Stomach smooth muscle (tissue), 2 donors: ENCODE results near the gene FAM149A.

Experiments
- H3K27ac ChIP-seq: one replicate; pipeline ENCODE4 v1.7.0; 2013; ENCODE audit warnings: mild to moderate bottlenecking, low read length, inconsistent platforms
- H3K27me3 ChIP-seq, 2 donors: one replicate each; pipeline ENCODE4 v1.7.0; 2013; ENCODE audit warnings: low read length in 2 of 2; ENCODE audit not compliant: insufficient read depth in 2 of 2, control insufficient read depth in 1 of 2
- H3K36me3 ChIP-seq, 2 donors: one replicate each; pipeline ENCODE4 v1.7.0; 2013; ENCODE audit warnings: low read length in 2 of 2; ENCODE audit not compliant: control insufficient read depth in 2 of 2, insufficient read depth in 2 of 2
- H3K4me1 ChIP-seq: one replicate; pipeline ENCODE4 v1.7.0; 2013; ENCODE audit warnings: low read length; ENCODE audit not compliant: control insufficient read depth, insufficient read depth
- H3K4me3 ChIP-seq, 2 donors: one replicate each; pipeline ENCODE4 v1.7.0; 2013; ENCODE audit warnings: low read length in 2 of 2
- H3K9ac ChIP-seq, 2 donors: one replicate each; pipeline ENCODE4 v1.7.0; 2013; ENCODE audit warnings: low read length in 2 of 2, mild to moderate bottlenecking in 1 of 2
- H3K9me3 ChIP-seq, 2 donors: one replicate each; pipeline ENCODE4 v1.7.0; 2013; ENCODE audit warnings: low read length in 2 of 2; ENCODE audit not compliant: control insufficient read depth in 2 of 2
- donor health status: healthy.
- donor health status: Pancreatic carcinoma.

FAM149A gene

DNA sequence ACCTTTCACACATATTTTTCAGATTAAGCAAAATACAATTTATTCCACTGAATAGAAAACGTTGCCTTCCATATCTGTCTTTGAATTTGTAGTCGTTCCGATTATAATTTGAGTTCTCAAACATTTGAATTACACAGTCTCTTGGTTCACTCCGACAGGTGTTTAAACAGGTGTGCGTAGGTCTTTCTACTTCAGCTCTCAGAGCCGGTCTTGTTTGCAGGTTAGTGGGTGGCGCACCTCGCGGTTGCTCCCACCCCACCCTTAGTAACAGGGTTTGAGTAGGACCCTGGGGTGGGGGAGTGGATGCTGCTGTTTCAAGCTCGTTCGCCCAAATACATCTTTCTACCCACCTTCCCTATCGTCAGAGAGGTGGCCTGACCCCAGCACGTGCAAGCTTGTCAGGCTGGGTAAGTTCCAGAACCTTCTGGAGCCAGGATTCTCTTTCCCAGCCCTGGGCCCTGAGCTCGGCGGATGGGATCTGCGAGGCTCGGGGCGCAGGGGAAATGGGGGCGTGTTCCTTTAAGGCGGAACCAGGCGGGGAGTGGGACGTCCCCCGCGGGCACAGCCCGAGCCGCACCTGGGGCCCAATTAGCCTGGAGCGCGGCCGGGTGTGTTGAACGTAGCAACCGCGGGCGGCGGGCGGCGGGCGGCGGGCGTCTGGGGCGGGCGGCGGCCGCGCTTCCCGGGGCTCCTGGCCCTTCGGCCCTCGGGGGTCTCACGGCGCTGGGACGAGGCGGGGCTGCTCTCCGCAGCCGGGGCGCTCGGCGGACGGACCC is at the start of gene FAM149A:
FAM149A (plus strand) TSS at position 591 of the 776 bp plus-strand sequence.
- Histone ChIP-seq H3K36me3 (no peaks in the 10 kb centered on the region), H3K27me3 (no peaks in the 10 kb centered on the region), H3K9me3 (no peaks in the 10 kb centered on the region), H3K4me1 (peaks cover 4% of the 10 kb centered on the region), H3K9ac (peak within 1 kb of the TSS; percentile 42 to 72), H3K27ac (no peak within 1 kb of the TSS), H3K4me3 (peak within 1 kb of the TSS; percentile 65 to 77)

DNA sequence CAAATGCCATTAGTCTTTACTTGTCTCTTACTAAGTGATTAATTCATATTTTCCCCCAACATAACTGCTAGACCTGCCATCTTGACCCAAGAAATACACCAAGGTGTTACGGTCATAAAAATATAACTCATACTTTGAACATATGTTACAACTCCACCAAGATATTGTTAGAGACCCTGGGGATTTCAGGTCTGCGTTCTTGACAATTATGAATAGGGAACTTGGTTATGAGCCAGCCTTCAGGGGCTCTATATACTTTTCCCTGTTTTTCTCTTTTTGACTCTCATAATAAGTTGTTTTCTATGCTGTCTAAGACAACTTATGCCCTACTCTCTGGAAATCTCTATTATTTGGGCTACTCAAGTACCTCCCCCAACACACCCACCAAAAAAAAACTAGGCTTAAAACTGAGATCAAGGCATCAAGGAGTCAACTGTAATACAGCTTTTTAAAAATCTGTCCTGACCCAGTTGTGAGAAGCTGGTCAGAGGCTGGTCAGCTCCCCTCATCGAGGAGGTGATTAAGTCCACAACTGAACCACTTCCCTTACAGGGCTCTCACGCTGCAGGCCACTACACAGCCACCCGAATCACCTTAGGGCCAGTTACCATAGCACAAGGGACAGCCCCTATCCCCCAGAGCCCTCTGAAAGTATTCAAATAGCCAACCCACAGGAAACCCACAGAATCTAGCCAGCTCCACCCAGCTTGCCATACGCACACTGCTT is 46.1 kb upstream of the FAM149A start:
- H3K4me1 ChIP-seq: no peaks in the 10 kb centered on the region
- H3K36me3 ChIP-seq: no peaks in the 10 kb centered on the region
- no peaks in the 10 kb centered on the region for H3K27me3 ChIP-seq
- H3K9ac ChIP-seq: no peak overlapping the region
- no peak overlapping the region for H3K27ac ChIP-seq
- H3K9me3 ChIP-seq: no peaks in the 10 kb centered on the region
- no peak overlapping the region for H3K4me3 ChIP-seq

DNA sequence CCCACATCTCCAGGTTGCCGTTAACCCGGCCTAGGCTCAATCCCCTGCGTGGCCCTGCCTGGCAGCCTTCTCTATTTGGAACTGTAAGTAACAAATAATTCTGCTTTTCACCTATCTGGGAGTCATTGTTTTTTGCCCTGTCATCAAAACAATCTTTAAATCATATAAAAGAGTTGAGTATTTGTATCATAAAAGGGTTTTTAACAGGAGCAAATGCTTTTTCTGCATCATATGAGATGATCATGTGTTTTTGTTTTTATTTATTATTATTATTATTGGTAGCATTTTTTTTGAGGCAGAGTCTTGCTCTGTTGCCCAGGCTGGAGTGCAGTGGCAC is 45.6 kb upstream of the FAM149A start:
- no peak overlapping the region for H3K27ac ChIP-seq
- H3K9me3 ChIP-seq: no peaks in the 10 kb centered on the region
- H3K9ac ChIP-seq: no peak overlapping the region
- no peak overlapping the region for H3K4me3 ChIP-seq
- H3K36me3 ChIP-seq: no peaks in the 10 kb centered on the region
- H3K4me1 ChIP-seq: no peaks in the 10 kb centered on the region
- no peaks in the 10 kb centered on the region for H3K27me3 ChIP-seq

DNA sequence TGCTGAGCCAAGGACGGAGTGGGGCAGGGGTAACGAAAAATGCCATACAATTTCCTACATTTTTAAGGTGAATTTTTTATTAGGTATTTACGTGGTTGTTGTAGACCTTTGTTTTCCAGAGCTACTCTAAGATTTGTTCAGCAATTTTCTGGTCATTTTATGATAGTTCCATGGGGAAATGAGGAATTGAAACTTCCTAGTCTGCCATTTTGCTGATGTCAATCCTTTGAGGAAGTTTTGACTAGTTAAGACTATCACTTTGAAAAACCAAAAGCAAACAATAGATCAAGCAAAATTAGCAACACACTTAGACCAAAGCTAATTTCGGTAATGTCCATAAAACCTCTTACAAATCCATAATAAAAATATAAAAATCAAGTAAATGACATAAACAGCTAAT is 42.6 kb upstream of the FAM149A start:
- Histone ChIP-seq H3K36me3 (no peaks in the 10 kb centered on the region), H3K4me1 (no peaks in the 10 kb centered on the region), H3K9ac (no peak overlapping the region), H3K27ac (no peak overlapping the region), H3K4me3 (no peak overlapping the region), H3K9me3 (no peaks in the 10 kb centered on the region), H3K27me3 (no peaks in the 10 kb centered on the region)

DNA sequence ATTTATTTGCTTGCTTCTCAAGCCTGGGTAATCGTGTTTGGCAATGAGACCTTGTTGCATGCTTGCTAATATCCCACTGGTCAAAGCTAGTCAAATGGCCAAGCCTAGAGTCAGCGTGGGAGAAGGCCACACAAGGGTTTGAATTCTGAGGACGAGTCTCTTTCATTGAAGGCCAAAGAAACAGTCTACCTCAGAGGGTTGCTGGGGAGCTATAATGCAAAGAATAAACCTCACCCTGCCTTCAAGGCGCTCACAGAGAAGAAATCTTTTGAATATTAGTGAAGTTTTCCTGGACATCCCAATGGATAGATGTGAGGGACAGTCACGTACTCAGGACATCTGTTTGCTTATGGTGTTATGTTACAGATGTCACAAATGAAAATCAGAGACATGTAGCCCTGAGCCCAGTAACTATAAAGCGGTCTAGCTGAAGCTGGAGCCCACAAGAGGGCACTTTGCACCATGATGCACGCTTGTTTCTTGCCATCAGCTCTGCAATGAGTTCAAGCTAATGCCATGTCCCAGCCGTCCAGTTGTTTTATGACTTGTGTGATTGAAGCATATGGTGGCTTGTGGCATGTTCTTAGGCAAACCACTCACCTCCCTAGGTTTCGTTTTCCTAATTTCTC is 36.6 kb upstream of the FAM149A start:
- H3K4me1 ChIP-seq: peaks cover 8% of the 10 kb centered on the region
- peak overlapping the region; percentile 61 to 90 for H3K9ac ChIP-seq
- no peaks in the 10 kb centered on the region for H3K27me3 ChIP-seq
- H3K36me3 ChIP-seq: no peaks in the 10 kb centered on the region
- H3K4me3 ChIP-seq: peak overlapping the region; percentile 78 to 81
- H3K27ac ChIP-seq: peak overlapping the region; percentile 58
- no peaks in the 10 kb centered on the region for H3K9me3 ChIP-seq

DNA sequence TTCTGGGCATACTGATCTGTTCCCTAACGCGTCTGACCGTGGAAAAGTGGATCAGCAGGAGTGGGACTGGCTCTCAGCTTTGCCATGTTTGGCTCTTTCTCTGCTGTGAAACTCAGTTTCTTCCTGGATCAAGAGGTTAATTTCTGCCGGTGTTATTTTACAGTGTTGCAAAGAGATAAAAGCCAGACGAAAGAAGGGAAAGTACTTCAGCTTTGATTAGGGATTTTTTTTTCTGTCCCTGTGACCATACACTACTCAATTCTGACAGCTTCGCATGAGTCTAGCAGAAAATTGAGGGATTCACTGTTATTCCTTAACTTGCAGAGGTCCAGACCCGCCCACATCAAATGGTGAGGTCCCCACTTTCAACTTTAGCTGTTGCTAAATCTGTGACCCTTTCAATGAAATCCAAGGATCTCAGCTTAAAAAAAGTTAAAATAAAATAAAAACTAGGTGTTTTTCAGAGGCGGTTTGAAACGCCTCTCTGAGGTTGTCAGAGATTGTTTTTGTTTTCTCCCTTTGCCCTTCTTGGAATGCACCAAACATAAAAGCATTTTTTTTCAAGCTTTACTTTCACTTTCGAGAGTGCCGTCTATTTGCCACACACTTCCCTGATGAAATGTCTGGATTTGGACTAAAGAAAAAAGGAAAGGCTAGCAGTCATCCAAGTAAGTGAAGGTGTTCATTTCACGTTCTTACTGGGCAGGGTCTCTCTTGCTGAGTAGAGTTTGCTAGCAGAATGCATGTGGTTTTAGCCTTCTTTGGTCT is 35.7 kb upstream of the FAM149A start, which contains the start of gene TLR3:
TLR3 (plus strand) TSS at position 576 of the 768 bp plus-strand sequence. CDS start 7,464 bp downstream, outside the sequence.
- H3K36me3 ChIP-seq: no peaks in the 10 kb centered on the region
- peak within 1 kb of the TSS; percentile 58 for H3K27ac ChIP-seq
- H3K9me3 ChIP-seq: no peaks in the 10 kb centered on the region
- no peaks in the 10 kb centered on the region for H3K27me3 ChIP-seq
- H3K9ac ChIP-seq: peak within 1 kb of the TSS; percentile 61 to 90
- H3K4me3 ChIP-seq: peak within 1 kb of the TSS; percentile 78 to 81
- H3K4me1 ChIP-seq: peaks cover 8% of the 10 kb centered on the region

DNA sequence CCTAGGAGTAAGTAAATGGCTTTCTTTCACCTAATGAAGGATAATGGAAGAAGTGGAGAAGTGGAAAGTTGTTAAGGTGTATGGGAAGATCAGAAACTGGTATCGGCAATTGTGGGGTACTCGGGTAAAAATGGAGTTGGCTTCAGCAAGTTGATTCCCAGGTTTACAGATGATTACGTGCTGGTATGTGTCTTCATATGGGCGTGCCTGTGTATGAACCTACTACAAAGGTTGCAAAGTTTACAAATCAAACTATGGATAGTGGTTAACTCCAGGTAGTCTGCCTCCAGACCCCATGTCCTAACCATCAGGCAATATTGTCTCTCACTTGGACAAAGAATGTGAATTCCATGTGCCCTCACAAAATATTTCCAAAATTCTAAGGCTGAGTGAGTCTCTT is 34.8 kb upstream of the FAM149A start:
- H3K4me1 ChIP-seq: peaks cover 8% of the 10 kb centered on the region
- H3K9ac ChIP-seq: peak overlapping the region in 1 of 2 donors; percentile 61
- no peaks in the 10 kb centered on the region for H3K27me3 ChIP-seq
- no peaks in the 10 kb centered on the region for H3K36me3 ChIP-seq
- H3K9me3 ChIP-seq: no peaks in the 10 kb centered on the region
- peak overlapping the region; percentile 78 to 81 for H3K4me3 ChIP-seq
- H3K27ac ChIP-seq: peak overlapping the region; percentile 58

DNA sequence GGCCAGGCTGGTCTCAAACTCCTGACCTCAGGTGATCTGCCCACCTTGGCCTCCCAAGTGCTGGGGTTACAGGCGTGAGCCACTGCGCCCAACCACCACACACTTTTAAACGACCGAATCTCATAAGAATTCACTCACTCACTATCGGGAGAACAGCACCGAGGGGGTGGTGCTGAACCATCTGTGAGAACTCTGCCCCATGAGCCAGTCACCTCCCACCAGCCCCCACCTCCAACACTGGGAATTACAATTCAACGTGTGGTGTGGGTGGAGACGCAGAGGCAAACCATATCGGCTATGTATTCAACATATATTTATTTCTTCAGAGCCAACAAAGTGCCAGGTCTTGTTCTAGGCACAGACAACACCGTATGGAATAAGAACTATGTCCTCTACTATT is 32.0 kb upstream of the FAM149A start:
- Histone ChIP-seq H3K36me3 (peaks cover 0 to 4% of the 10 kb centered on the region in 2 donors), H3K9me3 (no peaks in the 10 kb centered on the region), H3K4me3 (no peak overlapping the region), H3K4me1 (peaks cover 8% of the 10 kb centered on the region), H3K27me3 (no peaks in the 10 kb centered on the region), H3K27ac (no peak overlapping the region), H3K9ac (no peak overlapping the region)

DNA sequence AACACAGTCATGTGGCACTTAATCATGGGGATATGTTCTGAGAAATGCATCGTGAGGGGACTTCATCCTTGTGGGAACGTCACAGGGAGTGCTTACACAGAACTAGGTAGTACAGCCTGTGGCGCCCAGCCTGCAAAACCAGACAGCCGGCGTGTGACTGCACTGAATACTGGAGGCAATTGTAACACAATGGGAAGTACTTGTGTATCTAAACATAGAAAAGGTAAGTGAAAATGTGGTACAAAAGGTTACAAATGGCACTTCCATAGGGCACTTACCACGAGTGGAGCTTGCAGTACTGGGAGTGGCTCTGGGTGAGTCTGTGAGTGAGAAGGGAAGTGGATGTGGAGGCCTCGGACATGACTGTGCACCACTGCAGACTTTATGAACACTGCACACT is 30.3 kb upstream of the FAM149A start:
- no peak overlapping the region for H3K9ac ChIP-seq
- H3K4me1 ChIP-seq: peaks cover 3% of the 10 kb centered on the region
- peaks cover 4 to 7% of the 10 kb centered on the region in 2 donors for H3K36me3 ChIP-seq
- no peak overlapping the region for H3K27ac ChIP-seq
- no peaks in the 10 kb centered on the region for H3K27me3 ChIP-seq
- no peaks in the 10 kb centered on the region for H3K9me3 ChIP-seq
- H3K4me3 ChIP-seq: no peak overlapping the region

DNA sequence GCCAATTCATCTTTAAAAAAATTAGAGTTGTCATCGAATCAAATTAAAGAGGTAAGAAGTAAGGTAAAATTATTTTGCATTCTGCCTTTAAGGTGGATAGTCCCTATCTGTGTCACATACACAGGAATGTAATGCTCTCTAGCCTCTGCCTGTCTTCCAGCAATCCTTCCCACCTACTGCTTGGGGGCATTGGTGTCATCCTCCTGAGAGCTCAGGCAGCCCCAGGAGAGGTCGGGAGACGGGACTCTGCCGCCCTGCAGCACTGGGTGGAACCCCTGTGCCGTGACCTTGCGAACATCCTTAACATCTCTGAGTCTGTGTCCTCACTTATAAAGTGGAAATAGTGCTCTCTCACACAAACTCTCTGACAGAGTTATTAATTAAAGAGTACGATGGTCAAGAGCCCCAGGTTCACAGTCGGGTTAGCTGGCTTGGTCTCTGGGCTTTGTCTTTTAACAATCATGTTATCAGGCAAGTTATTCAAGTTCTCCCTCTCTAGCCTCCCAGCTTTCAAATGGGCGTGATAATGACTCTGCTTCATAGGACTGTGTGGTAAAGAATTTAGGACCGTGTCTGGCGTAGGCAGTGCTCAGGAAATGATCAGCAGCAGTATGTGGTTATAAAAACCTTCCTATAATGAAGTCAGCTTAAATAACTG is 25.4 kb upstream of the FAM149A start:
- H3K27ac ChIP-seq: no peak overlapping the region
- H3K27me3 ChIP-seq: no peaks in the 10 kb centered on the region
- no peaks in the 10 kb centered on the region for H3K9me3 ChIP-seq
- no peak overlapping the region for H3K4me3 ChIP-seq
- H3K36me3 ChIP-seq: peaks cover 8 to 14% of the 10 kb centered on the region in 2 donors
- no peaks in the 10 kb centered on the region for H3K4me1 ChIP-seq
- no peak overlapping the region for H3K9ac ChIP-seq
